Measurements from ENCODE around the gene PCBP3.

DNA sequence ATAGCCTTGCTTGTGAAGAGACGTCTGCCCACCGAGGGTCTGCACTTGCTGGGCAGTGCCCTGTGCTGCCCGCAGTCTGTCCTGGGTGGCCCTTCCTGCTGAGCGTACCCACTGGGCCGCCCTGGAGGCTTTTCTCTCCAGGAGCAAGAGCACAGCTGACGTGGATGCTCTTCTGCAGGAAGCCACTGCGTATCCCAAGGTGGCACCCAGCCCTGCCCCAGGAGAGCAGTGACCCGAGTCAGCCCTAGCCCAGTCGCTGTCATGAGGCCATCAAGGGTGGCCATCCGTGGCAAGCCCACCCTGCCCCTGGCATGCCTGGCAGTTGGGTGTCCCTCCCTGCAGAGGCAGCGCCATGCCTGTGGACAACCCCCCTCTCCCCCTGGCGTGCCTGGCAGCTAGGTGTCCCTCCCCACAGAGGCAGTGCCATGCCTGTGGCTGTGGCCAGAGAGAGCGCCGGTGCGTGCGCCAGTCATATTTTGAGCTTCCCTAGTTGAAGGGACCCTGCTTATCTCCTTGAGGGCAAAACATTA lies 286.8 kb downstream of the PCBP3 start:
- TF ChIP-seq, protein P1, sequence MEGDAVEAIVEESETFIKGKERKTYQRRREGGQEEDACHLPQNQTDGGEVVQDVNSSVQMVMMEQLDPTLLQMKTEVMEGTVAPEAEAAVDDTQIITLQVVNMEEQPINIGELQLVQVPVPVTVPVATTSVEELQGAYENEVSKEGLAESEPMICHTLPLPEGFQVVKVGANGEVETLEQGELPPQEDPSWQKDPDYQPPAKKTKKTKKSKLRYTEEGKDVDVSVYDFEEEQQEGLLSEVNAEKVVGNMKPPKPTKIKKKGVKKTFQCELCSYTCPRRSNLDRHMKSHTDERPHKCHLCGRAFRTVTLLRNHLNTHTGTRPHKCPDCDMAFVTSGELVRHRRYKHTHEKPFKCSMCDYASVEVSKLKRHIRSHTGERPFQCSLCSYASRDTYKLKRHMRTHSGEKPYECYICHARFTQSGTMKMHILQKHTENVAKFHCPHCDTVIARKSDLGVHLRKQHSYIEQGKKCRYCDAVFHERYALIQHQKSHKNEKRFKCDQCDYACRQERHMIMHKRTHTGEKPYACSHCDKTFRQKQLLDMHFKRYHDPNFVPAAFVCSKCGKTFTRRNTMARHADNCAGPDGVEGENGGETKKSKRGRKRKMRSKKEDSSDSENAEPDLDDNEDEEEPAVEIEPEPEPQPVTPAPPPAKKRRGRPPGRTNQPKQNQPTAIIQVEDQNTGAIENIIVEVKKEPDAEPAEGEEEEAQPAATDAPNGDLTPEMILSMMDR (conservative IDR thresholded peaks at IDR 0.05), result no peak
- no peak for TF ChIP-seq EZH2 (IDR thresholded peaks at IDR 0.05; ENCODE audit: low read depth)
